ENCODE results near the gene KLRC2. TPM values are rescaled to one million over a fixed set of nuclear protein-coding genes. Genes with fewer than 3 reads are reported as not detected.
"Not testable (repeated sequence)": the region's sequence is repeated elsewhere in the genome, so short reads cannot be mapped to it uniquely, and the experiment has no call there.

The KLRC2 gene
- polyA plus RNA-seq, 1 experiment, result not detected

- no peaks in the 10 kb centered on the region for H3K27me3 ChIP-seq (ENCODE audit: control insufficient read depth, insufficient read depth, low read length)
- no peak overlapping the region for H3K4me3 ChIP-seq (ENCODE audit: low read depth, low read length)
- CTCF ChIA-PET, result no interaction called here
- no peak for TF ChIP-seq CTCF (IDR thresholded peaks at IDR 0.05; ENCODE audit: low read depth, low read length)
- no peaks in the 10 kb centered on the region for H3K9me3 ChIP-seq (ENCODE audit: control insufficient read depth, insufficient read depth, low read length)
- POLR2A ChIA-PET, result no interaction called here
- DNase-seq (ENCODE audit: low read depth, low spot score), result peak; percentile 23
- H3K27ac ChIP-seq (ENCODE audit: low read depth, low read length), result no peak overlapping the region
Measured at GRCh38 chr12:10395390-10395998, 40.3 kb downstream of the KLRC2 start.

GRCh38 chr12:10394531-10395152, 41.2 kb downstream of the KLRC2 start:
- CTCF ChIA-PET; H3K4me3 ChIP-seq (ENCODE audit: low read depth, low read length); DNase-seq (ENCODE audit: low read depth, low spot score); H3K9me3 ChIP-seq (ENCODE audit: control insufficient read depth, insufficient read depth, low read length); POLR2A ChIA-PET; H3K27ac ChIP-seq (ENCODE audit: low read depth, low read length); H3K27me3 ChIP-seq (ENCODE audit: control insufficient read depth, insufficient read depth, low read length): not testable (repeated sequence)

- ChIA-PET CTCF (interaction anchor here (1.3 to 2.2 kb wide), 2 partner anchors 27 to 157 kb away, joined by 6 read pairs; no protein-coding TSS in a partner anchor), POLR2A (no interaction called here)
- Histone ChIP-seq H3K4me3 (ENCODE audit: low read depth, low read length) (no peak overlapping the region), H3K27ac (ENCODE audit: low read depth, low read length) (no peak overlapping the region), H3K27me3 (ENCODE audit: control insufficient read depth, insufficient read depth, low read length) (no peaks in the 10 kb centered on the region), H3K9me3 (ENCODE audit: control insufficient read depth, insufficient read depth, low read length) (no peaks in the 10 kb centered on the region)
- no peak for DNase-seq (ENCODE audit: low read depth, low spot score)
- TF ChIP-seq CTCF (IDR thresholded peaks at IDR 0.05; ENCODE audit: low read depth, low read length), result no peak
Measured at GRCh38 chr12:10393291-10393690, 42.5 kb downstream of the KLRC2 start.

- POLR2A ChIA-PET, result no interaction called here
- CTCF ChIA-PET, result interaction anchor here (1.3 to 2.2 kb wide), 2 partner anchors 26 to 156 kb away, joined by 6 read pairs; no protein-coding TSS in a partner anchor
- Histone ChIP-seq H3K27ac (ENCODE audit: low read depth, low read length) (no peak overlapping the region), H3K27me3 (ENCODE audit: control insufficient read depth, insufficient read depth, low read length) (no peaks in the 10 kb centered on the region), H3K4me3 (ENCODE audit: low read depth, low read length) (no peak overlapping the region), H3K9me3 (ENCODE audit: control insufficient read depth, insufficient read depth, low read length) (no peaks in the 10 kb centered on the region)
- no peak for TF ChIP-seq CTCF (IDR thresholded peaks at IDR 0.05; ENCODE audit: low read depth, low read length)
- DNase-seq (ENCODE audit: low read depth, low spot score), result no peak
Measured at GRCh38 chr12:10392394-10392930, 43.3 kb downstream of the KLRC2 start.

GRCh38 chr12:10390991-10391390, 44.8 kb downstream of the KLRC2 start:
- H3K27ac ChIP-seq (ENCODE audit: low read depth, low read length); H3K27me3 ChIP-seq (ENCODE audit: control insufficient read depth, insufficient read depth, low read length); H3K9me3 ChIP-seq (ENCODE audit: control insufficient read depth, insufficient read depth, low read length); POLR2A ChIA-PET; DNase-seq (ENCODE audit: low read depth, low spot score); H3K4me3 ChIP-seq (ENCODE audit: low read depth, low read length): not testable (repeated sequence)
- CTCF ChIA-PET, result interaction anchor here (0.8 to 2.2 kb wide), 3 partner anchors 25 to 640 kb away, joined by 4 to 6 read pairs (median 6); no protein-coding TSS in a partner anchor

- ChIA-PET POLR2A (no interaction called here), CTCF (interaction anchor here (0.7 to 1.9 kb wide), 2 partner anchors 24 to 154 kb away, joined by 4 to 6 read pairs; no protein-coding TSS in a partner anchor)
- no peak within 1 kb of the TSS for H3K4me3 ChIP-seq (ENCODE audit: low read depth, low read length)
Measured at GRCh38 chr12:10389904-10390303, 45.9 kb downstream of the KLRC2 start, which contains the start of gene KLRK1. KLRK1 (minus strand) TSS chr12:10390041; CDS start chr12:10388810, 1,231 bp downstream.

More at GRCh38 chr12:10389904-10390303, 45.9 kb downstream of the KLRC2 start, which contains the start of gene KLRK1:
- TF ChIP-seq CTCF (IDR thresholded peaks at IDR 0.05; ENCODE audit: low read depth, low read length), result no peak
- DNase-seq (ENCODE audit: low read depth, low spot score), result no peak
- Histone ChIP-seq H3K27ac (ENCODE audit: low read depth, low read length) (no peak within 1 kb of the TSS), H3K9me3 (ENCODE audit: control insufficient read depth, insufficient read depth, low read length) (no peaks in the 10 kb centered on the region), H3K27me3 (ENCODE audit: control insufficient read depth, insufficient read depth, low read length) (no peaks in the 10 kb centered on the region)
